ENCODE data around the gene NOC3L. TPM values are rescaled to one million over a fixed set of nuclear protein-coding genes. Genes with fewer than 3 reads are reported as not detected.

NOC3L gene
- total and polyA plus RNA-seq, 10 donors: 9.8 to 29.6 (median 24.7) TPM

DNA sequence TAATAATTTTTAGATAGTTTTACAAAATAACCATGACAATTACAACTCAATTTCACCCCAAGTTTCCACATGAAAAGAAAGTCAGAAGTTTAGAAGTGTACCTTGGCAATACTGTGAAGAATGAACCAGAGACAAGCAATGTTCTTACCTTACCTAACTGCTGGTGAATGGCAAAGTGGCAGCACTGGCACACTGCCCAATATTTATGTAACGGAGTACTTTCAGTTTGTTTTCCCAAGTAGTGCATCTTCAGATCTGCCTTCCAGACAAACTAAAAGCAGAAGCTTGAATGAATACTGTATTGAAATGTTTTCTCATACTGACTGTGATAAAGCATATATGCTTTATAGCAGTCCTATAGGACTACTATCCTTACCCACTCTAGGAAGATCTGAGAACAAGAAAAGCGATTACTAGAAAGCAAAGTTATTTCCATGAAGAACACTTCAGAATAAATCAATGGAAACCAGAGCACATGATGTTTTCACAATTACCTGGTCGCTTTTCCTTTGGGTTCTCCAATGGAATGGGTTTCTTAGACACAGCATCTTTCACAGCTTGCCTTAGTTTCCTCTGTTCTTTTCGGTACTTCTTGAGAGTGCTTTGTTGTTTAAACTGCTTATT lies 1.5 kb downstream of the NOC3L start:
- Histone ChIP-seq H3K4me1 (peaks cover 12 to 52% (median 25%) of the 10 kb centered on the region in 6 donors), H3K36me3 (peaks cover 0 to 45% (median 14%) of the 10 kb centered on the region in 6 donors), H3K9me3 (no peaks in the 10 kb centered on the region), H3K27me3 (replicated peaks in 1 of 7) (no peaks in the 10 kb centered on the region), H3K4me3 (peak overlapping the region; percentile 2 to 86 (median 71)), H3K27ac (peak overlapping the region in 5 of 8 donors; percentile 37 to 86 (median 79))
- intact Hi-C loops (cut with DNase I; ENCODE audit: low total_unique reads): no loop called here
- no peak for DNase-seq
- 67 to 75% (median 74%) methylated on average over 4 of the region's 4 CpGs for WGBS, 5 donors
- TF ChIP-seq POLR2A (IDR thresholded peaks at IDR 0.05): no peak
- no peak for TF ChIP-seq POLR2AphosphoS5 (IDR thresholded peaks at IDR 0.05)
- TF ChIP-seq, protein P1, sequence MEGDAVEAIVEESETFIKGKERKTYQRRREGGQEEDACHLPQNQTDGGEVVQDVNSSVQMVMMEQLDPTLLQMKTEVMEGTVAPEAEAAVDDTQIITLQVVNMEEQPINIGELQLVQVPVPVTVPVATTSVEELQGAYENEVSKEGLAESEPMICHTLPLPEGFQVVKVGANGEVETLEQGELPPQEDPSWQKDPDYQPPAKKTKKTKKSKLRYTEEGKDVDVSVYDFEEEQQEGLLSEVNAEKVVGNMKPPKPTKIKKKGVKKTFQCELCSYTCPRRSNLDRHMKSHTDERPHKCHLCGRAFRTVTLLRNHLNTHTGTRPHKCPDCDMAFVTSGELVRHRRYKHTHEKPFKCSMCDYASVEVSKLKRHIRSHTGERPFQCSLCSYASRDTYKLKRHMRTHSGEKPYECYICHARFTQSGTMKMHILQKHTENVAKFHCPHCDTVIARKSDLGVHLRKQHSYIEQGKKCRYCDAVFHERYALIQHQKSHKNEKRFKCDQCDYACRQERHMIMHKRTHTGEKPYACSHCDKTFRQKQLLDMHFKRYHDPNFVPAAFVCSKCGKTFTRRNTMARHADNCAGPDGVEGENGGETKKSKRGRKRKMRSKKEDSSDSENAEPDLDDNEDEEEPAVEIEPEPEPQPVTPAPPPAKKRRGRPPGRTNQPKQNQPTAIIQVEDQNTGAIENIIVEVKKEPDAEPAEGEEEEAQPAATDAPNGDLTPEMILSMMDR (IDR thresholded peaks at IDR 0.05 in 8 of 11, conservative IDR thresholded peaks at IDR 0.05 in 3 of 11): no peak

DNA sequence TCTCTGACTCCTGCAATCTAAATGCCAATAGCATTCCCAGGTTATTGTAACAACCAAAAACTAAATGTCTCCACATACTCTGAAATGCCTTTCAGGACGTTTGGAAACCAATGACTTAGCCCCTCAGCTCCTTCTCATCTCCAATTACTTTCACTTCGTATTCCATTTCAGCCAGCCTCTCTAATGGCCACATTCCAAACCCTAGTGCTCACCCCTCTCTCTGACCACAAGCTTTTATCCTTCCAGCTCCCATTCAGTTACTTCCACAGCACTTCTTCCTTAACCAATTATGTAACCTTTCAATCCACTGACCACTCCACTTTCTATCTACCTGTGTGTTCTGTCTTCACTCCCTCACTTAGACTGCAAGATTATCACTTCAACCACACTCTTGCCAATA lies 4.3 kb downstream of the NOC3L start:
- Histone ChIP-seq H3K9me3 (no peaks in the 10 kb centered on the region), H3K4me1 (peaks cover 12 to 50% (median 25%) of the 10 kb centered on the region in 6 donors), H3K27ac (no peak overlapping the region), H3K4me3 (no peak overlapping the region), H3K36me3 (peaks cover 0 to 73% (median 34%) of the 10 kb centered on the region in 6 donors), H3K27me3 (replicated peaks in 1 of 7) (no peaks in the 10 kb centered on the region)
- WGBS, 5 donors: 67 to 87% (median 80%) methylated on average over 2 of the region's 2 CpGs
- intact Hi-C loops (cut with DNase I; ENCODE audit: low total_unique reads): no loop called here
- no peak for TF ChIP-seq POLR2A (IDR thresholded peaks at IDR 0.05)
- TF ChIP-seq POLR2AphosphoS5 (IDR thresholded peaks at IDR 0.05): no peak
- TF ChIP-seq, protein P1 (IDR thresholded peaks at IDR 0.05 in 8 of 11, conservative IDR thresholded peaks at IDR 0.05 in 3 of 11): no peak
- no peak for DNase-seq

DNA sequence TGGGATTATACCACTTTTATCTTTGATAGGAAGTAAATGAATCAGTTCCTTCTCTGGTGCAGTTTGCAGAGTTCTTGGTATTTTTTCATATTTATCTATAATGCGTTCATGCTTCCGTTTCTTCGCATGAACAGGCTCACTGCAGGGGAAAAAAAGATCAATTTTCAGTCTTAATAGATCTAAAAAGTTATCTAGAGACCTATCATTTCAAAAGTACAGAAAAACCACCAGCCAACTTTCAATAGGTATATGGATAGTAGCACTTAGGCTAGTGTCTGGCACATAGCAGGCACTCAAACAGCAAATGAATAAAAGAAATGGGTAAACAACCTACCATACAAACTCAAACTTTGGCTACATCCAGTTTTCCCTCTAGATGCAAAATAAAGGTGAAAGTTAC lies 5.5 kb downstream of the NOC3L start:
- DNase-seq: no peak
- TF ChIP-seq POLR2AphosphoS5 (IDR thresholded peaks at IDR 0.05) (no peak), POLR2A (IDR thresholded peaks at IDR 0.05) (no peak)
- TF ChIP-seq, protein P1 (IDR thresholded peaks at IDR 0.05 in 8 of 11, conservative IDR thresholded peaks at IDR 0.05 in 3 of 11): no peak
- peaks cover 12 to 41% (median 19%) of the 10 kb centered on the region in 6 donors for H3K4me1 ChIP-seq
- no peak overlapping the region for H3K27ac ChIP-seq
- 76 to 90% (median 86%) methylated on average over 3 of the region's 3 CpGs for WGBS, 5 donors
- intact Hi-C loops (cut with DNase I; ENCODE audit: low total_unique reads): no loop called here
- H3K27me3 ChIP-seq (replicated peaks in 1 of 7): no peaks in the 10 kb centered on the region
- no peaks in the 10 kb centered on the region for H3K9me3 ChIP-seq
- H3K4me3 ChIP-seq: no peak overlapping the region
- peaks cover 0 to 86% (median 47%) of the 10 kb centered on the region in 6 donors for H3K36me3 ChIP-seq

DNA sequence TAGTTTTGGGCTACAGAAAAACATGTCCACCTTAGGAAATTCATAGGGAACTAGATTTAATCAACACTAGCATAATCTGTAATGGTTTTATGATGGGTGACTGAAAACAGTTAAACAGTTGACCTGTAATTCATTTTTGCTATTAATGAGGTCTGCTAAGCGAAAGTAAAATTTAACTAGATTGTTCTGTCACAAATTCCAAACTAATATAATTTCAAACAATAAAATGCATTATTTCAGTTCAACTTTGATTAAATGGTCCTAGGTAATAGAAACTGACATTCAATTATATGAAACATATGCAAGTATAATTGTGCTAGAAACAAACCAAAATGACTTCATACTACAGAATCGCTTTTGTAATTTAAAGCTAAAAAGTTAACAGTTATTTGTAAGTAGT lies 6.9 kb downstream of the NOC3L start:
- 93 to 99% (median 97%) methylated on average over 2 of the region's 2 CpGs for WGBS, 5 donors
- no peaks in the 10 kb centered on the region for H3K27me3 ChIP-seq (replicated peaks in 1 of 7)
- intact Hi-C loops (cut with DNase I; ENCODE audit: low total_unique reads): no loop called here
- peaks cover 0 to 99% (median 59%) of the 10 kb centered on the region in 6 donors for H3K36me3 ChIP-seq
- H3K27ac ChIP-seq: no peak overlapping the region
- no peak for DNase-seq
- TF ChIP-seq POLR2AphosphoS5 (IDR thresholded peaks at IDR 0.05) (no peak), POLR2A (IDR thresholded peaks at IDR 0.05) (no peak)
- TF ChIP-seq, protein P1 (IDR thresholded peaks at IDR 0.05 in 8 of 11, conservative IDR thresholded peaks at IDR 0.05 in 3 of 11): no peak
- H3K4me1 ChIP-seq: peaks cover 0 to 27% (median 6%) of the 10 kb centered on the region in 6 donors
- no peaks in the 10 kb centered on the region for H3K9me3 ChIP-seq
- no peak overlapping the region for H3K4me3 ChIP-seq

All from spleen (tissue), 11 donors.